AML-193 (cell line): ENCODE results near the gene SPNS2.

Experiments used
- DNase-seq, 2 experiments: peaks; one replicate each; lab custom pipeline; 2025; lab: John Stamatoyannopoulos, UW

SPNS2 gene, protein sequence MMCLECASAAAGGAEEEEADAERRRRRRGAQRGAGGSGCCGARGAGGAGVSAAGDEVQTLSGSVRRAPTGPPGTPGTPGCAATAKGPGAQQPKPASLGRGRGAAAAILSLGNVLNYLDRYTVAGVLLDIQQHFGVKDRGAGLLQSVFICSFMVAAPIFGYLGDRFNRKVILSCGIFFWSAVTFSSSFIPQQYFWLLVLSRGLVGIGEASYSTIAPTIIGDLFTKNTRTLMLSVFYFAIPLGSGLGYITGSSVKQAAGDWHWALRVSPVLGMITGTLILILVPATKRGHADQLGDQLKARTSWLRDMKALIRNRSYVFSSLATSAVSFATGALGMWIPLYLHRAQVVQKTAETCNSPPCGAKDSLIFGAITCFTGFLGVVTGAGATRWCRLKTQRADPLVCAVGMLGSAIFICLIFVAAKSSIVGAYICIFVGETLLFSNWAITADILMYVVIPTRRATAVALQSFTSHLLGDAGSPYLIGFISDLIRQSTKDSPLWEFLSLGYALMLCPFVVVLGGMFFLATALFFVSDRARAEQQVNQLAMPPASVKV

GRCh38 chr17:4498461-4499397 lies at the start of gene SPNS2:
TSS of gene SPNS2 (plus strand) at chr17:4498881. CDS start at chr17:4499048, 167 bp downstream.
- DNase-seq = no peak

DNA sequence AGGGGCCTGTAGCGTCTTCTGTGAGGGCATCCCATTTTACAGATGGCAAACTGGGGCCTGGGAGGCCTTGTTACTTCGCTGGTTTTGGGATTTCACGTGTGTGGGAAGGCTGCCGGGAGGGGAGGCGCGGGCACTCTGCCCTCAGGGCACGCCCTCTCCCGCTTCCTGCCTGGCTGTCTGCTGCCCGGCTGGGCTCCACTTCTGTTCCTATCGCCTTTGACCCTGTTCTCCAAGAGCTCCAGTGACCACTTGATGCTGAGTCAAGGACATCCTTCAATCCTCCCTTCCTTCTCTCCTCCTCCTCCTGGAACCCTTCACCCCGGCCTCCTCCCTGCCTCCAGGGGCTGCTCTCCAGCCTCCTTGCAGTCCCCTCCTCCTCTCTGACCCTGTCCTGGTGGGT lies 48.9 kb upstream of the SPNS2 start:
- no peak for DNase-seq

DNA sequence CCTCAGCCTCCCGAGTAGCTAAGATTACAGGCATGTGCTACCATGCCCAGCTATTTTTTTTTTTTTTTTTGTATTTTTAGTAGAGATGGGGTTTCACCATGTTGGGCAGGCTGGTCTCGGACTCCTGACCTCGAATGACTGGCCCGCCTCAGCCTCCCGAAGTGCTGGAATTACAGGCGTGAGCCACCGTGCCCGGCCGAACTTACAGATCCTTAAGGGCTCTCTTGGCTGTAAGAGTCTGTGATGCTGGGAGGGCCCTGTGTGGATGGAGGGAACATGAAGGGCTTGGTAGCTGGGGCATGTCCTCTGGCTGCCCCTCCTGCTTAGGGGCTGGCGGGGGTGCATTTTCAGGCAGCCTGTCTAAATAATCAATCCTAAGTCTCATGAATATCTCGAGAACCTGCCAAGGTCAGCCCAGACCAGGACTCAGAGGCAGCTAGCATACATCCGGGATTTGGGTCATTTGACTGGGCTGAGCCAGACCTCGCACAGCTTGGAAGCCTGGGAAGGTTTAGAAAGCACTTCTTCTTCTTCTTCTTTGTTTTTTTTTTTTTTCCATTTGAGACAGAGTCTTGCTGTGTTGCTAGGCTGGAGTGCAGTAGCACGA lies 47.9 kb upstream of the SPNS2 start:
- DNase-seq = no peak

- DNase-seq = no peak
Measured at GRCh38 chr17:4453812-4454591, 44.7 kb upstream of the SPNS2 start.

DNA sequence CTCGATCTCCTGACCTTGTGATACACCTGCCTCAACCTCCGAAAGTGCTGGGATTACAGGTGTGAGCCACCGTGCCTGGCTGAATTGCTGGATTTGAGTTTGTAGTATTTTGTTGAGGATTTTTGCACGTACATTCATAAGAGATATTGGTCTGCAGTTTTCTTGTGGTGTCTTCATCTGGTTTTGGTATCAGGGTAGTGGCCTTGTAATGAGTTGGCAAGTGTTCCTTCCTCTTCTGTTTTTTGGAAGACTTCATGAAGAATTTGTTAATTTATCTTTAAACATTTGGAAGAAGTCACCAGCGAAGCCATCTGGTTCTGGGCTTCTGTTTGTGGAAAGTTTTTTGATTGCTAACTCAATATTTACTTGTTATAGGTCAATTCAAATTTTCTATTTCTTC lies 38.0 kb upstream of the SPNS2 start:
- DNase-seq = no peak

GRCh38 chr17:4463818-4464476 lies 34.7 kb upstream of the SPNS2 start:
- DNase-seq = no peak

GRCh38 chr17:4465786-4466185 lies 32.9 kb upstream of the SPNS2 start:
- DNase-seq = no peak

DNA sequence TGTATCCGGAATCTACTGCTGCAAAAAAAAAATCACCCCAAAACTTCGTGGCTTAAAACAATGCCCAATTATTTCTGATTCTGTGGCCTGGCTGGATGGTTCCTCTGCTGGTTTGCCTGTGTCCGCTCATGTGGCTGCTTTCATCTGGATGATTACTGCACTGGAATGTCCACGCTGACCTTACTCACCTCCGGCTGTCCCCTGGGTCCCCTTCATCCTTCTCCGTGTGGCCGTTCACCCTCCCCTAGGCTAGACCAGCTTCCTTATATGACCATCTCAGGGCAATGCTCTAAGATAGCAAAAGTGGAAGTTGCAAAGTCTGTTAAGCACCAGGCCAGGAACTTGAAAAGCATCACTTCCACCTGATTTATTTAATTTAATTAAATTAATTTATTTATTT lies 31.4 kb upstream of the SPNS2 start:
- no peak for DNase-seq

DNA sequence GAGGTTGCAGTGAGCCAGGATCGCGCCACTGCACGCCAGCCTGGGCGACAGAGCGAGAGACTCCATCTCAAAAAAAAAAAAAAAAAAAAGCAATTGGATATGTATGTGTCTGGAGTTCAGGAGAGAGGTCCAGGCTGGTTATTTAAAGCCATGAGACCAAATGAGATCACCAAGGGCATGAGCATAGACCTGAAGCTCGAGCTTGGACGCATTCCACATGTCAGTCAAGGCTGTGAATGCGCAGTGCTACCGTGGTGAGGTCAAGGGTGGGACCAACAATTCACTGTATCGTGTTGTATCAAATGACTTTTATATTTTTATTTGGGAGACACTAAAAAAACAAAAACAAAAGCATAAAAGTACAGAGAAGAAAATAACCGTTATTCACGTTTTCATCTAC lies 29.1 kb upstream of the SPNS2 start:
- no peak for DNase-seq

DNA sequence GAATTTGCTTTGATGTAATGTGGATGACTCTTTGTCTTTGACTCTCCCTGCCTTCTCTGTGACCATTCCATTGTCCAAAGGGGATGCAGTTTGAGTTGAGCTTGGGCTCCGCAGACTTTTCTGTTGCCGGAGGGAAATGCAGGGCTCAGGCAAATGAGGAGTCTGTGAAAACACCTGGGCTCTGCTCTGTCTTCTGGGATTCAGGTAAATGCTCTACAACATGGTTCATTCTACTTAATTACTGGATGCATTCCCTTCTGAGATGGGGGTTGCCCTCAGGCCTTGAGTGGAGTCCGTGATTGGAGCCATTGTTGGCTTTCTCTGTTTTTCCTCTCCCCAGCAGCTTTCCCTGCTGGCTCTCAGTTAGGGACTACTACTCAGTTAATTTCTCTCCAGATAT lies 26.4 kb upstream of the SPNS2 start:
- DNase-seq = no peak

GRCh38 chr17:4474093-4474492 lies 24.6 kb upstream of the SPNS2 start:
- DNase-seq = no peak

DNA sequence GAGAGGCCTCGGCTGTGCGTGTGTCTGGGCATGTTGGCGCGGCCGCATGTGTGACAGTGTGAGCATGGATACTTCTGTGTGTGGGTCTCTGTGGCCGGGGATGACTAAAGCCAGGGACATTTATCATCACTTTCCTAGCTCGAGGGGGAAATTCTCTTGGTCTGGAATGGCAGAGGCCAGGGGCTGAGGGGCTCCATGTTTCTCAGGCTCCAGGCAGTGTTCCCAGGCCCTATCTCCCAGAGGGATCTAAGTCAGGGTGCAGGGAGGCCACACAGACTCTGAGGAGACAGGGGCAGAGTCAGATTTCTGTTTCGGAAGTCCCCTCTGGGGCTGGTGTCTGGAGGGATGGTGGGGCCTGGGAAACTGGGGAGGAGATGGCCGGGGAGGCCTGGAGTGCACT lies 23.7 kb upstream of the SPNS2 start:
- DNase-seq = no peak

GRCh38 chr17:4475463-4475862 lies 23.2 kb upstream of the SPNS2 start:
- DNase-seq = no peak

DNA sequence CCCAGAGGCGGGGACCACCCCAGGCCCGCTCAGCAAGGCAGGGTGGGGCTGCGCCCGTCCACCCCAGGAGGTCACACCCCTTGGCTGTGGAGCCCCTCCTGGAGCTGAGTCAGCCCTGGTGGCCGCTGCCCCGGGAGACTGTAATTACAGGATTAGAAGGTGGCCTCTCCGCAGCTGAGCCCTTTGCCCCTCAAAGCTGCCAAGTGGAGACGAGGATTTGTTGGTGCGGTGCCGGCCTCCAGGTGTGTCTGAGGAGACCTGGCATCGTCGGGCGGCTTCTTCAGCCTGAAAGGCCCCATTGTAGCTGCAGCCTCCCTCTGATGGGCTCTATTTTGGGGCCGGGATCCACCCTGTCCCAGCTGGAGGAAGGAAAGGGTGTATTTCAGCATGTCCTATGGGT lies 22.7 kb upstream of the SPNS2 start:
- no peak for DNase-seq

DNA sequence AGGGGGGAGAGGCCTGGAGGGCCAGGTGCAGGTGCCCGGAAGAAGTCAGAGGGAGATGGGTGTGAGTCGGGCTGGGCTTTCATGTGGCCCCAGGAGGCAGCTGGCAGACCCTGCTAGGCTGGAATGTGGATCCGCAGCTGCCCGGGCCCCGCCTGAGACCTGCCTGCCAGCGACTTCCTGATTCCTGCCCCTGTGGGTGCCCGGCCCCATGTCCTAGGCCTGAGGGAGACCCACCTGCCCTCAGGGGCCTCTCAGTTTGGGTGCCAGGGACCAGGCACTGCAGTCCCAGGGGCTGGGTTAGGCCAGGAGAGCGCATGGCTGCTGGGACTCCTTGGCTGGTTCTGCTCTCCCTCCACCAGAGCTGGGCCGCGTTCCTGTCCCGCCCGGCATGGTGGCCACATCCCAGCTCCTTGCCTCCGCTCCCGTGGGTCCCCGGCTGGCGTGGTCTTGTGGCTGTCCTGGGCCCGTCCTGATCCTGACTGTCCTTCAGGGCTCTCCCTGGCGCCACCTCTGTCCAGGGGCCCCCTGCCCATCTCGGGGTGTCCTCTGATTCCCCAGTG lies 22.1 kb upstream of the SPNS2 start:
- no peak for DNase-seq

- no peak for DNase-seq
Measured at GRCh38 chr17:4477255-4477791, 21.4 kb upstream of the SPNS2 start.

GRCh38 chr17:4478318-4478830 lies 20.3 kb upstream of the SPNS2 start:
- DNase-seq = no peak

GRCh38 chr17:4479340-4479981 lies 19.2 kb upstream of the SPNS2 start:
- DNase-seq = no peak

DNA sequence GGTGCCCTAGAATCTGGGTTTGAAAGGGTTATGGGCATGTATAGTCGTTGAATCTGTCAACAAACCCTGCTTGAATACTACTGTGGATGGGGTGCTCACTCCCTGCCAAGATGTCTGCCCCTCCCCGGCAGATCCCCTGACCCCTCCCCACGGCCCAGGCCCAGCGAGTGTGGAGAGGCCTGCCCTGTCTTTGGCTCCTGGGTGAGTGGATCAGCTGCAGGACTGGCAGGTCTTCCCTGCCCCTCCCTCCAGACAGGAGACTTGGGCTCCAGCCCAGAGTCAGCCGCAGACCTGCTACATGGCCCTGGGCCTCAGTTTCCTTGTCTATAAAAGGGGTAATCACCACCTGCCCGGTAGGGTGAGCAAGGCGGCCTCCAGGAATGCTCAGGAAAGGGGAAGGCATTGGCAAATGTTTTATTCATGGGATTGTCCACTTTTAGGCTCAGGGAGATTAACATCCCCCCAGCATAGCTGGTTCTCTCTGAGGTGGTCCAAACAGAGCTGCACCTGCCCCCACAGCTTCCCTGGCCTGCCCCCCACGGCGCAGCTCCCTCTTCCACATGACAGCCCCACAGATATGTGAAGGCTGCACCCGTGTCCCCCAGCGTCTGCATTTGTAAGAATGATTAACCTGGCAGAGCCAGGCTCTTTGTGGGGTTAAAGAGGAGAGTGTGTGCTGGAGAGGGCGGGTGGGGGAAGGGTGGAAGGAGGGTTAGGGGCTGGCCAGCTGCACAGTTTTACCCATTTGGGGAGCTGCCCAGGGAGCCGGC lies 18.5 kb upstream of the SPNS2 start:
- no peak for DNase-seq
